ENCODE results near the gene TNF. TPM values are rescaled to one million over a fixed set of nuclear protein-coding genes. Genes with fewer than 3 reads are reported as not detected.

Gene TNF
- total and polyA plus RNA-seq, 2 donors (not counting 3 experiments of a cell fraction or from before 2014, with no cell fraction given) = not detected

DNA sequence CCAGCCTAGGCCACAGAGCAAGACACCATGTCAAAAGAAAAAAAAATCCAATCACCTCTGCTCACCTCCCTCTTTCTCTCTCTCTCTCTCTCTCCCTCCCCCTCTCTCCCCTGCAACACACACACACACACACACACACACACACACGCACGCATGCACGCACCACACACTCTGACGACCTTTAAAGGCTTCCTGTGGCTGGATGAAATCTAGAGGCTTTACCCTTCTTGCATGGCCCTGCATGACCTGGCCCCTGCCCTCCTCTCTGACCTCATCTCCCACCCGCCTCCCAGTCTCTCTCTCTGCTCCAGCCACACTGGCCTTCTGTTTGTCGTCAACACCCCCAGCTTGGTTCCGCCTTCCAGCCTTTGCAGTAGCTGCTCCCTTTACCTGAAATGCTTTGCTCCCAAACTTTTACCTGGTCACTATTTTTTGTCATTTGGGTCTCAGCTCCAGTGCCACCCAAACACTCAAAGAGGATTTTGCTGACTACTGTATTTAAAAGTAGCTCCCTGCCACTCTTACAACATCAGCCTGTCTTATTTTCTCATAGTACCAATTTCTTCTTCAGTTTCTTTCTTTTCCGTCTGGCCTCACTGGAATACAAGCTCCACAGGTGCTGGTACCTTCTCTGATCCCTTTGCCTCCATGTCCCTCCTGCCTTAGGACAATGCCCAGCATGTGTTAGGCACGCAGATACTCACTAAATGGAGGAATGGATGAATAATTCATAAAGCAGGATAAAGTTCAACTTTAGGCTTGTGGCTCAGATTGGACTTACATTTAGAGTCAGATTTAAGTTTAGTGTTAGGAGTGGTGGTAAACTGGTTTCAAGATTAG is 7.6 kb upstream of the TNF start:
- intact Hi-C loops (cut with micrococcal nuclease) (no loop called here), dilution Hi-C loops (cut with MboI; ENCODE audit: extremely low pct_ligation_motif_present, low sequenced_read_pairs) (no loop called here)
- H3K4me2 ChIP-seq (ENCODE audit: insufficient read depth, low read length) = no peak overlapping the region
- no peak for DNase-seq (ENCODE audit: low read depth, low spot score)
- ChIA-PET CTCF (interaction anchor here (4.5 to 31.0 kb wide), 2 partner anchors 17 to 21 kb away, joined by 28 to 1517 read pairs; partner anchors contain the start of genes LST1, LTB, NCR3 and TNF), POLR2A (no interaction called here)
- H3K27me3 ChIP-seq (ENCODE audit: control insufficient read depth in 2 of 2, insufficient read depth in 2 of 2, low read length in 2 of 2) = no peaks in the 10 kb centered on the region
- H4K20me1 ChIP-seq (replicated peaks; ENCODE audit: control insufficient read depth, extremely low read depth, insufficient read depth, low read length) = no peaks in the 10 kb centered on the region
- no peak overlapping the region for H2AFZ ChIP-seq (ENCODE audit: low read depth, low read length)
- no peaks in the 10 kb centered on the region for H3K9me3 ChIP-seq (replicated peaks; ENCODE audit: control insufficient read depth, insufficient read depth, low read length)
- H3K9me1 ChIP-seq (replicated peaks; ENCODE audit: control insufficient read depth, extremely low read depth, insufficient read depth, low read length) = no peaks in the 10 kb centered on the region
- no peaks in the 10 kb centered on the region for H3K36me3 ChIP-seq (ENCODE audit: control insufficient read depth in 2 of 2, extremely low read depth in 1 of 2, insufficient read depth in 2 of 2, low read length in 2 of 2)
- H3K4me1 ChIP-seq (ENCODE audit: control insufficient read depth, extremely low read depth, insufficient read depth, low read length) = peaks cover 13% of the 10 kb centered on the region
- TF ChIP-seq, protein P1, sequence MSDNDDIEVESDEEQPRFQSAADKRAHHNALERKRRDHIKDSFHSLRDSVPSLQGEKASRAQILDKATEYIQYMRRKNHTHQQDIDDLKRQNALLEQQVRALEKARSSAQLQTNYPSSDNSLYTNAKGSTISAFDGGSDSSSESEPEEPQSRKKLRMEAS (IDR thresholded peaks at IDR 0.05; ENCODE audit: insufficient read depth, insufficient read length) = no peak
- TF ChIP-seq JUN (IDR thresholded peaks at IDR 0.05; ENCODE audit: borderline replicate concordance, insufficient read depth, insufficient read length, low read depth) = no peak
- no peak for TF ChIP-seq POLR2AphosphoS5 (IDR thresholded peaks at IDR 0.05; ENCODE audit: insufficient read depth, low read depth, low read length)
- no peak for TF ChIP-seq POLR2A (IDR thresholded peaks at IDR 0.05; ENCODE audit: low read depth, low read length)
- no peak for TF ChIP-seq MYC (IDR thresholded peaks at IDR 0.05; ENCODE audit: low read depth, low read length)
- TF ChIP-seq, protein P2, sequence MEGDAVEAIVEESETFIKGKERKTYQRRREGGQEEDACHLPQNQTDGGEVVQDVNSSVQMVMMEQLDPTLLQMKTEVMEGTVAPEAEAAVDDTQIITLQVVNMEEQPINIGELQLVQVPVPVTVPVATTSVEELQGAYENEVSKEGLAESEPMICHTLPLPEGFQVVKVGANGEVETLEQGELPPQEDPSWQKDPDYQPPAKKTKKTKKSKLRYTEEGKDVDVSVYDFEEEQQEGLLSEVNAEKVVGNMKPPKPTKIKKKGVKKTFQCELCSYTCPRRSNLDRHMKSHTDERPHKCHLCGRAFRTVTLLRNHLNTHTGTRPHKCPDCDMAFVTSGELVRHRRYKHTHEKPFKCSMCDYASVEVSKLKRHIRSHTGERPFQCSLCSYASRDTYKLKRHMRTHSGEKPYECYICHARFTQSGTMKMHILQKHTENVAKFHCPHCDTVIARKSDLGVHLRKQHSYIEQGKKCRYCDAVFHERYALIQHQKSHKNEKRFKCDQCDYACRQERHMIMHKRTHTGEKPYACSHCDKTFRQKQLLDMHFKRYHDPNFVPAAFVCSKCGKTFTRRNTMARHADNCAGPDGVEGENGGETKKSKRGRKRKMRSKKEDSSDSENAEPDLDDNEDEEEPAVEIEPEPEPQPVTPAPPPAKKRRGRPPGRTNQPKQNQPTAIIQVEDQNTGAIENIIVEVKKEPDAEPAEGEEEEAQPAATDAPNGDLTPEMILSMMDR (IDR thresholded peaks at IDR 0.05; ENCODE audit: extremely low read depth in 1 of 2, insufficient read depth in 1 of 2, low read depth in 1 of 2, low read length in 2 of 2) = no peak
- no peak for TF ChIP-seq FOS (IDR thresholded peaks at IDR 0.05; ENCODE audit: borderline replicate concordance, insufficient read depth, low read length)
- TF ChIP-seq EZH2 (IDR thresholded peaks at IDR 0.05; ENCODE audit: borderline replicate concordance, low read depth, low read length, severe bottlenecking) = no peak
- no peak overlapping the region for H3K9ac ChIP-seq (replicated peaks; ENCODE audit: extremely low read depth, insufficient read depth, low read length)
- H3K27ac ChIP-seq (ENCODE audit: insufficient read depth, low read depth, low read length) = no peak overlapping the region
- FAIRE-seq = no peak
- no peaks in the 10 kb centered on the region for H3K79me2 ChIP-seq (ENCODE audit: control insufficient read depth, insufficient read depth, low read length)
- BruUV-seq (replicated peaks) = no TSS peak
- H3K4me3 ChIP-seq (replicated peaks in 1 of 3; ENCODE audit: insufficient read depth in 1 of 3, low read depth in 1 of 3, low read length in 3 of 3) = no peak overlapping the region

All from endothelial cell of umbilical vein (primary cell).